HCT116 (cell line): ENCODE measurements around the gene PTGR3. TPM values are rescaled to one million over a fixed set of nuclear protein-coding genes. Genes with fewer than 3 reads are reported as not detected.
"Not testable (repeated sequence)": the region's sequence is repeated elsewhere in the genome, so short reads cannot be mapped to it uniquely, and the experiment has no call there.

ENCODE experiments used
- ATAC-seq: fragments of 200-7000 bp; cut with Tn5 transposase; 2 replicates; pipeline ENCODE4 v1.9.1; 2020; ENCODE audit warnings: mild to moderate bottlenecking, moderate library complexity
- BruUV-seq: library from RNA; stranded (reverse); fragments of 400-500 nt; replicated peaks from 2 replicates; lab custom pipeline; 2021; lab: Mats Ljungman, UMichigan
- CTCF ChIA-PET: fragments of 300-600 bp; sonication (Branson Sonifier 250); formaldehyde crosslinking; loops from one replicate; lab custom pipeline; 2021; ENCODE audit warnings: antibody characterized with exemption; lab: Charles Lee
- POLR2A ChIA-PET: fragments of 300-600, 350-600 bp; sonication (Branson Sonifier 250); formaldehyde crosslinking; loops from one replicate; lab custom pipeline; 2021; ENCODE audit warnings: antibody characterized with exemption; lab: Charles Lee
- RAD21 ChIA-PET, 2 experiments: fragments of 300-600 bp; sonication (Branson Sonifier 250); formaldehyde crosslinking; loops; one replicate each; lab custom pipeline; 2023; ENCODE audit warnings: low total read pairs in 2 of 2; ENCODE audit not compliant: uncharacterized antibody in 2 of 2, unreplicated experiment in 2 of 2, low non-redundant PET in 1 of 2; lab: Charles Lee
- DNase-seq: peaks from one replicate; pipeline ENCODE4 v3.0.0-alpha.2; 2010; ENCODE audit warnings: low read depth, low spot score
- H2AFZ ChIP-seq: fragments of 200-600 bp; shearing (Covaris generic), sonication (generic); 2 replicates; pipeline ENCODE4 v1.6.1; 2017; ENCODE audit warnings: low read depth, mixed run types, mixed read lengths, antibody characterized with exemption, low read length; ENCODE audit not compliant: poor library complexity, severe bottlenecking
- H3K27ac ChIP-seq: 2 replicates; pipeline ENCODE4 v1.5.1; 2012; ENCODE audit warnings: low read depth, low read length
- H3K27me3 ChIP-seq: fragments of 200-600 bp; sonication (generic); 2 replicates; pipeline ENCODE4 v1.6.1; 2016; ENCODE audit warnings: mixed run types, low read length, mixed read lengths; ENCODE audit not compliant: insufficient read depth
- H3K36me3 ChIP-seq, 2 experiments: fragments of 200-500 bp in 1 of 2; fragments of 200-600 bp in 1 of 2; sonication (Bioruptor generic) in 1 of 2; sonication (generic) in 1 of 2; 2 replicates each; pipeline versions ENCODE4 v1.5.1 to v1.6.1; 2014 to 2016; ENCODE audit warnings: low read length in 2 of 2, inconsistent platforms in 1 of 2, mixed read lengths in 1 of 2, mixed run types in 1 of 2; ENCODE audit not compliant: insufficient read depth in 2 of 2, control insufficient read depth in 1 of 2
- H3K4me1 ChIP-seq, 2 experiments: fragments of 200-600 bp in 1 of 2; sonication (generic) in 1 of 2; 2 replicates each; pipeline versions ENCODE4 v1.5.1 to v1.6.1; 2012 to 2017; ENCODE audit warnings: low read length in 2 of 2, inconsistent platforms in 1 of 2, mild to moderate bottlenecking in 1 of 2, mixed read lengths in 1 of 2, mixed run types in 1 of 2, moderate library complexity in 1 of 2; ENCODE audit not compliant: insufficient read depth in 2 of 2, control insufficient read depth in 1 of 2
- H3K4me2 ChIP-seq: fragments of 200-600 bp; sonication (generic); 2 replicates; pipeline ENCODE4 v1.6.1; 2017; ENCODE audit warnings: mixed run types, low read length, mixed read lengths
- H3K4me3 ChIP-seq, 2 experiments: fragments of 200-600 bp in 1 of 2; sonication (generic) in 1 of 2; replicated peaks in 1 of 2; 2 replicates each; pipeline ENCODE4 v1.5.1; 2011 to 2016; ENCODE audit warnings: low read length in 2 of 2, control low read depth in 1 of 2, low read depth in 1 of 2, mild to moderate bottlenecking in 1 of 2, mixed read lengths in 1 of 2, mixed run types in 1 of 2
- H3K79me2 ChIP-seq: fragments of 200-600 bp; sonication (generic); 2 replicates; pipeline ENCODE4 v1.6.1; 2017; ENCODE audit warnings: mild to moderate bottlenecking, mixed run types, low read length, moderate library complexity, mixed read lengths; ENCODE audit not compliant: insufficient read depth
- H3K9ac ChIP-seq: fragments of 200-600 bp; sonication (generic); 2 replicates; pipeline ENCODE4 v1.6.1; 2016; ENCODE audit warnings: low read length, mixed read lengths
- H3K9me2 ChIP-seq: fragments of 200-600 bp; sonication (generic), shearing (Covaris generic); 2 replicates; pipeline ENCODE4 v1.6.1; 2017; ENCODE audit warnings: mixed run types, mild to moderate bottlenecking, moderate library complexity; ENCODE audit not compliant: insufficient read depth
- H3K9me3 ChIP-seq, 2 experiments: fragments of 200-500 bp in 1 of 2; fragments of 200-600 bp in 1 of 2; sonication (Bioruptor generic) in 1 of 2; sonication (generic) in 1 of 2; 2 replicates each; pipeline ENCODE4 v1.6.1; 2014 to 2017; ENCODE audit warnings: low read length in 2 of 2, mixed read lengths in 2 of 2, inconsistent platforms in 1 of 2, low read depth in 1 of 2, mild to moderate bottlenecking in 1 of 2, mixed run types in 1 of 2, moderate library complexity in 1 of 2; ENCODE audit not compliant: control insufficient read depth in 1 of 2, insufficient read depth in 1 of 2
- H4K20me1 ChIP-seq: fragments of 200-600 bp; sonication (generic), shearing (Covaris generic); 2 replicates; pipeline ENCODE4 v1.6.1; 2017; ENCODE audit warnings: mixed run types, mild to moderate bottlenecking, moderate library complexity; ENCODE audit not compliant: insufficient read depth
- CBX3 ChIP-seq: IDR thresholded peaks from 2 replicates; pipeline ENCODE4 v1.6.1; 2012; ENCODE audit warnings: low read depth
- EZH2phosphoT487 ChIP-seq: fragments of 200-600 bp; IDR thresholded peaks from 2 replicates; pipeline ENCODE4 v1.6.1; 2018; ENCODE audit warnings: antibody characterized with exemption, borderline replicate concordance
- POLR2A ChIP-seq: IDR thresholded peaks from 2 replicates; pipeline ENCODE4 v1.7.0; 2011; ENCODE audit warnings: borderline replicate concordance; ENCODE audit not compliant: insufficient read depth, insufficient read length; ENCODE audit errors: extremely low read depth
- RAD21 ChIP-seq: IDR thresholded peaks from 2 replicates; pipeline ENCODE4 v1.6.1; 2012; ENCODE audit warnings: low read depth, mild to moderate bottlenecking
- SIN3A ChIP-seq: IDR thresholded peaks from 2 replicates; pipeline ENCODE4 v1.6.1; 2012; ENCODE audit warnings: low read depth
- ZFX ChIP-seq: fragments of 450-650 bp; IDR thresholded peaks from 2 replicates; pipeline ENCODE4 v1.6.1; 2017
- intact Hi-C: fragments of 100-400 bp; cut with micrococcal nuclease; formaldehyde crosslinking; loops from 2 replicates; pipeline ENCODE4 v1.10.0; 2022
- total RNA-seq: library from RNA; stranded (reverse); gene quantifications from one replicate; pipeline ENCODE4 v1.2.1, GENCODE V29; 2021; ENCODE audit not compliant: unreplicated experiment
- TF ChIP-seq, protein P1 (sequence below), 3 experiments: fragments of 200-600 bp in 1 of 3; sonication (generic) in 1 of 3; IDR thresholded peaks in 2 of 3; conservative IDR thresholded peaks in 1 of 3; 2 replicates each; pipeline ENCODE4 v1.5.1; 2012 to 2017; ENCODE audit warnings: low read depth in 2 of 3, low read length in 2 of 3, antibody characterized with exemption in 1 of 3, borderline replicate concordance in 1 of 3, control low read depth in 1 of 3, mild to moderate bottlenecking in 1 of 3, mixed read lengths in 1 of 3, mixed run types in 1 of 3, moderate library complexity in 1 of 3; ENCODE audit not compliant: insufficient read depth in 1 of 3
- TF ChIP-seq, protein P2 (sequence below): IDR thresholded peaks from 2 replicates; pipeline ENCODE4 v1.6.1; 2011; ENCODE audit warnings: mild to moderate bottlenecking, low read length, moderate library complexity; ENCODE audit not compliant: insufficient replicate concordance; ENCODE audit errors: extremely low read depth

The PTGR3 gene
- total RNA-seq, 1 experiment from 2014 or later: 25.3 TPM

DNA sequence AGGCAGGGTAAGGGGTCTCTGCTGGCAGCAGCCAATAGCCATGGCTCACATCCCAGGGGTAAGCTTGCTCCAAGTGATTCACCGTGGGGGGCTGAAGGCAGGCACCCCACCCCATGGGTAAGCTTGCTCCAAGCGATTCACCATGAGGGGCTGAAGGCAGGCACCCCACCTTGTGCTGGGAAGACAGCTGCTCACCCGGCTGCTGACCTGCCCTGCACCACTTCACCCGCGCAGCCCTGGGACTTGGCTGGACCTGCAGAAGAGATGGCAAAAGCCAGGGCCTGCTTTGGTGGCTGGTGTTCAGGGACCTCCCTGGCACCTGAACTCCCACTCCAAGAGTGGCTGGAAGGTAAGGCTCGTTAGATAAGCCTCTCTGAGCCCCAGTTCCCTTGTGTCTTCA, 19.2 kb downstream of the PTGR3 start:
- Histone ChIP-seq H3K4me3 (no peak overlapping the region), H3K9me2 (no peaks in the 10 kb centered on the region), H3K9ac (no peak overlapping the region), H3K4me1 (peaks cover 0 to 7% of the 10 kb centered on the region in 2 experiments; a peak in 1 of 4 replicates), H3K79me2 (no peaks in the 10 kb centered on the region), H4K20me1 (no peaks in the 10 kb centered on the region), H2AFZ (no peak overlapping the region), H3K4me2 (no peak overlapping the region), H3K27me3 (no peaks in the 10 kb centered on the region), H3K36me3 (no peaks in the 10 kb centered on the region), H3K9me3 (no peaks in the 10 kb centered on the region), H3K27ac (no peak overlapping the region)
- RAD21 ChIA-PET: no interaction called here
- DNase-seq (no peak), ATAC-seq (no peak)
- POLR2A ChIA-PET: no interaction called here
- CTCF ChIA-PET: no interaction called here
- no TSS peak for BruUV-seq
- TF ChIP-seq POLR2A (no peak), SIN3A (no peak), CBX3 (no peak), EZH2phosphoT487 (no peak), RAD21 (no peak), ZFX (no peak)
- TF ChIP-seq, protein P1, sequence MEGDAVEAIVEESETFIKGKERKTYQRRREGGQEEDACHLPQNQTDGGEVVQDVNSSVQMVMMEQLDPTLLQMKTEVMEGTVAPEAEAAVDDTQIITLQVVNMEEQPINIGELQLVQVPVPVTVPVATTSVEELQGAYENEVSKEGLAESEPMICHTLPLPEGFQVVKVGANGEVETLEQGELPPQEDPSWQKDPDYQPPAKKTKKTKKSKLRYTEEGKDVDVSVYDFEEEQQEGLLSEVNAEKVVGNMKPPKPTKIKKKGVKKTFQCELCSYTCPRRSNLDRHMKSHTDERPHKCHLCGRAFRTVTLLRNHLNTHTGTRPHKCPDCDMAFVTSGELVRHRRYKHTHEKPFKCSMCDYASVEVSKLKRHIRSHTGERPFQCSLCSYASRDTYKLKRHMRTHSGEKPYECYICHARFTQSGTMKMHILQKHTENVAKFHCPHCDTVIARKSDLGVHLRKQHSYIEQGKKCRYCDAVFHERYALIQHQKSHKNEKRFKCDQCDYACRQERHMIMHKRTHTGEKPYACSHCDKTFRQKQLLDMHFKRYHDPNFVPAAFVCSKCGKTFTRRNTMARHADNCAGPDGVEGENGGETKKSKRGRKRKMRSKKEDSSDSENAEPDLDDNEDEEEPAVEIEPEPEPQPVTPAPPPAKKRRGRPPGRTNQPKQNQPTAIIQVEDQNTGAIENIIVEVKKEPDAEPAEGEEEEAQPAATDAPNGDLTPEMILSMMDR (IDR thresholded peaks at IDR 0.05 in 2 of 3, conservative IDR thresholded peaks at IDR 0.05 in 1 of 3; ENCODE audit: borderline replicate concordance in 1 of 3, insufficient read depth in 1 of 3, low read depth in 2 of 3, low read length in 2 of 3): no peak
- TF ChIP-seq, protein P2, sequence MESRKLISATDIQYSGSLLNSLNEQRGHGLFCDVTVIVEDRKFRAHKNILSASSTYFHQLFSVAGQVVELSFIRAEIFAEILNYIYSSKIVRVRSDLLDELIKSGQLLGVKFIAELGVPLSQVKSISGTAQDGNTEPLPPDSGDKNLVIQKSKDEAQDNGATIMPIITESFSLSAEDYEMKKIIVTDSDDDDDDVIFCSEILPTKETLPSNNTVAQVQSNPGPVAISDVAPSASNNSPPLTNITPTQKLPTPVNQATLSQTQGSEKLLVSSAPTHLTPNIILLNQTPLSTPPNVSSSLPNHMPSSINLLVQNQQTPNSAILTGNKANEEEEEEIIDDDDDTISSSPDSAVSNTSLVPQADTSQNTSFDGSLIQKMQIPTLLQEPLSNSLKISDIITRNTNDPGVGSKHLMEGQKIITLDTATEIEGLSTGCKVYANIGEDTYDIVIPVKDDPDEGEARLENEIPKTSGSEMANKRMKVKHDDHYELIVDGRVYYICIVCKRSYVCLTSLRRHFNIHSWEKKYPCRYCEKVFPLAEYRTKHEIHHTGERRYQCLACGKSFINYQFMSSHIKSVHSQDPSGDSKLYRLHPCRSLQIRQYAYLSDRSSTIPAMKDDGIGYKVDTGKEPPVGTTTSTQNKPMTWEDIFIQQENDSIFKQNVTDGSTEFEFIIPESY: no peak
- intact Hi-C loops: no loop called here

DNA sequence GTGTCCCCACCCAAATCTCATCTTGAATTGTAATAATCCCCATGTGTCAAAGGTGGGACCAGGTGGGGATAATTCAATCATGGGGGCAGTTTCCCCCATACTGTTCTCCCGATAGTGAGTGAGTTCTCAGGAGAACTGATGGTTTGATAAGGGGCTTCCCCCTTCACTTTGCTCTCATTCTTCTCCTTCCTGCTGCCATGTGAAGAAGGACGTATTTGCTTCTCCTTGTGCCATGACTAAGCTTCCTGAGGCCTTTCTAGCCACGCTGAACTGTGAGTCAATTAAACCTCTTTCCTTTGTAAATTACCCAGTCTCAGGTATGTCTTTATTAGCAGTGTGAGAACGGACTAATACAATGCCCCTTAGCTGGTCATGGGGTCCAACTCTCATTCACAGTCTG, 21.2 kb downstream of the PTGR3 start:
- H3K9ac ChIP-seq, H3K27ac ChIP-seq, H3K36me3 ChIP-seq, H4K20me1 ChIP-seq, H2AFZ ChIP-seq, H3K4me2 ChIP-seq, ATAC-seq, POLR2A ChIA-PET, H3K9me2 ChIP-seq, CTCF ChIA-PET, DNase-seq, H3K27me3 ChIP-seq, RAD21 ChIA-PET, H3K9me3 ChIP-seq, H3K4me3 ChIP-seq, H3K79me2 ChIP-seq, intact Hi-C loops, BruUV-seq: not testable (repeated sequence)
- peaks cover 9 to 27% of the 10 kb centered on the region in 2 experiments for H3K4me1 ChIP-seq
